NCI-H226 (cell line): ENCODE measurements around the gene RANBP10.

Experiments used
- DNase-seq: peaks from one replicate; pipeline ENCODE4 v3.0.0-alpha.2; 2015

Gene RANBP10

GRCh38 chr16:67734731-67735201, 71.6 kb downstream of the RANBP10 start:
- no peak for DNase-seq

GRCh38 chr16:67733734-67734470, 72.5 kb downstream of the RANBP10 start:
- DNase-seq: no peak

GRCh38 chr16:67731753-67732095, 74.6 kb downstream of the RANBP10 start:
- DNase-seq: no peak

- no peak for DNase-seq
Observed at GRCh38 chr16:67731071-67731752, 75.1 kb downstream of the RANBP10 start.

- DNase-seq: no peak
Observed at GRCh38 chr16:67730326-67730725, 76.0 kb downstream of the RANBP10 start.

GRCh38 chr16:67729636-67730248, 76.6 kb downstream of the RANBP10 start:
- no peak for DNase-seq

- no peak for DNase-seq
Observed at GRCh38 chr16:67727521-67728485, 78.6 kb downstream of the RANBP10 start.

- DNase-seq: no peak
Observed at GRCh38 chr16:67726106-67727034, 80.0 kb downstream of the RANBP10 start.

- DNase-seq: no peak
Observed at GRCh38 chr16:67723911-67724305, 82.5 kb downstream of the RANBP10 start.

- DNase-seq: peak; percentile 57
Observed at GRCh38 chr16:67723151-67723910, 83.0 kb downstream of the RANBP10 start.

- no peak for DNase-seq
Observed at GRCh38 chr16:67720236-67720635, 86.1 kb downstream of the RANBP10 start.

- DNase-seq: peak; percentile 22
Observed at GRCh38 chr16:67719778-67720144, 86.6 kb downstream of the RANBP10 start.

GRCh38 chr16:67719048-67719777, 87.1 kb downstream of the RANBP10 start, which contains the start of gene GFOD2:
Gene GFOD2, minus strand, starts transcription at chr16:67719316. Its CDS starts 33,601 bp downstream, at chr16:67685715.
- DNase-seq: peak; percentile 78

- DNase-seq: no peak
Observed at GRCh38 chr16:67718668-67719047, 87.7 kb downstream of the RANBP10 start.

- DNase-seq: no peak
Observed at GRCh38 chr16:67716097-67716496, 90.3 kb downstream of the RANBP10 start.

GRCh38 chr16:67714522-67714921, 91.8 kb downstream of the RANBP10 start:
- no peak for DNase-seq

- DNase-seq: no peak
Observed at GRCh38 chr16:67713647-67714273, 92.6 kb downstream of the RANBP10 start.

GRCh38 chr16:67710607-67711006, 95.8 kb downstream of the RANBP10 start:
- no peak for DNase-seq

GRCh38 chr16:67709050-67709449, 97.3 kb downstream of the RANBP10 start:
- DNase-seq: no peak

GRCh38 chr16:67708368-67708771, 98.0 kb downstream of the RANBP10 start:
- no peak for DNase-seq
